ENCODE data around the gene KRTAP10-6. TPM values are rescaled to one million over a fixed set of nuclear protein-coding genes. Genes with fewer than 3 reads are reported as not detected.

The KRTAP10-6 gene
- total RNA-seq, 4 donors from 2014 or later = not detected

DNA sequence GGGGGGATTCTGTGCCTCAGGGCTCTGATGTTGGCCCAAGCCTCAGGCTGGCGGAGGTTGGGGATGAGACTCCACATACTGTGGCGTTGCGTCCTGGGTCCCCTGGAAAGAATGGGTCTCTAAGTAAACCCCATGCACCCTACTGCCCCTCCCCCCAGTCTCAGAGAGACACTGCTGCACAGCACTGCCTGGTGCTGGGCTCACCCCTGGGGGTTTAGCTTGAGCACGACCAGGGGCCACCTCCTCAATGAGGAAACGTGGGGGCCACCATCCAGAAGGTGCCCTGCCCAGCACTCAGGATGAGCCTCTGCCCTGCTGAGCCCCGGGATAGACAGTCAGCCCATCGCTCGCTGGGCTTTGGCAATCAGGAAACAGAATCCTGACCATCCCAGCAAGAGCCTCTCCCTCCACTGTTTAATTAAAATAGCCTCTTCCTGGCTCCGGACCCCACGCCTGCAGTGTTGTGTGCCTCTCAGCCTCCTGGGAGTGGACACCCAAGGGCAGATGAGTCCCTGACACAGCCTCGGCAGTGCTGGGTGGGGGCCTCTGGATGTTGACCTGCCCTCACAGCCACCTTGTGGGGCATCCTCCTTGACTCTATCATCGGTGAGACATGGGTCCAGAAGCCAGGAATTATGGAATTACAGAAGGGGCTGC, 22.3 kb downstream of the KRTAP10-6 start:
- Histone ChIP-seq H3K27ac (no peak overlapping the region), H3K4me1 (no peaks in the 10 kb centered on the region), H3K9me3 (no peaks in the 10 kb centered on the region), H3K4me3 (replicated peaks in 1 of 3) (no peak overlapping the region), H3K27me3 (no peaks in the 10 kb centered on the region), H3K36me3 (no peaks in the 10 kb centered on the region)
- 76 to 82% methylated on average over 3 to 12 of the region's 12 CpGs for WGBS, 2 donors
- intact Hi-C loops (cut with DNase I) = no loop called here
- TF ChIP-seq POLR2A (IDR thresholded peaks at IDR 0.05) = no peak
- TF ChIP-seq CTCF (IDR thresholded peaks at IDR 0.05) = no peak
- no peak for DNase-seq

DNA sequence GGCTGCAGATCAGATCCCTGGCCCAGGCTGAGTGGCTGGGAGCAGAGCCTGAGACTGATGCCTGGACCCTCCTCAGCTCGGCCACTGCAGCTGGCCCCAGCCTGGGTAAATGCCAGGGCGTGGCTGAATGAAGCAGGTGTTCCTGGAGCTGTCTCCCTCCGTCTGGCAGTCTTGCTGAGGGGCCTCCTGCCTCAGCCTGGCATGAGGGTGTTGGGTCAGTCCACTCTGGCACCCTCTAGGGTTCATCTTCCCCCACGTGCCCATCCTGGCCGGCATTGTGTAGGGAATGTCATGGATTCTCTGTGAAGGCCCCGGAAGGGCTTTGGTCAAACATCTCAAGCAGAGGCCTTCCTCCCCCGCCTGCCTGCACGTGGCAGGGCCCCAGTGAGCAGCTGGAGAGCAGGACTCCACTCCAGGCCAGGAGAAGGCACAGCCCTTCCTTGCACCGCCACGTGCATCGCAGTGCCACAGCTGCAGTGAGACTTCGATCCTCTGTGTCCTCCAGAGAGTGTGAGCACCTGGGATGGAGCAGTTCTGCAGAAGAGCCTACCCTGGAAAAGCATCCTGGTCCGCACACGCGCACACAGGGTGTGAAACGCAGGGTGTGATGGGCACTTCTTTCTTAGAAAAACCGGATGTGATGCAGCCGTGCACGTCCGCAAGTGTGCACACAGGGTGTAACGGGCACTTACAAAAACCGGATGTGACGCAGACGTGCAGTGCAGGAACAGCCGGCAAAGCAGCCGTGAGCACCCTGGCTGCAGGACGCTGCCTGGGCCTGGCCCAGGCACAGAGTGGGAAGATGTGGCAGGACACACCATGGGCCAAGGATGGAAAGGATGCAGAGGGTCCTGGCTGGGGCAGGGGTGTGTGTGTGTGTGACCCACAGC, 23.4 kb downstream of the KRTAP10-6 start:
- no peak for TF ChIP-seq POLR2A (IDR thresholded peaks at IDR 0.05)
- no peak for TF ChIP-seq CTCF (IDR thresholded peaks at IDR 0.05)
- intact Hi-C loops (cut with DNase I) = no loop called here
- H3K9me3 ChIP-seq = no peaks in the 10 kb centered on the region
- no peaks in the 10 kb centered on the region for H3K4me1 ChIP-seq
- 84 to 92% methylated on average over 19 to 26 of the region's 27 CpGs for WGBS, 2 donors
- no peak for DNase-seq
- no peak overlapping the region for H3K27ac ChIP-seq
- H3K36me3 ChIP-seq = no peaks in the 10 kb centered on the region
- no peaks in the 10 kb centered on the region for H3K27me3 ChIP-seq
- H3K4me3 ChIP-seq (replicated peaks in 1 of 3) = no peak overlapping the region

DNA sequence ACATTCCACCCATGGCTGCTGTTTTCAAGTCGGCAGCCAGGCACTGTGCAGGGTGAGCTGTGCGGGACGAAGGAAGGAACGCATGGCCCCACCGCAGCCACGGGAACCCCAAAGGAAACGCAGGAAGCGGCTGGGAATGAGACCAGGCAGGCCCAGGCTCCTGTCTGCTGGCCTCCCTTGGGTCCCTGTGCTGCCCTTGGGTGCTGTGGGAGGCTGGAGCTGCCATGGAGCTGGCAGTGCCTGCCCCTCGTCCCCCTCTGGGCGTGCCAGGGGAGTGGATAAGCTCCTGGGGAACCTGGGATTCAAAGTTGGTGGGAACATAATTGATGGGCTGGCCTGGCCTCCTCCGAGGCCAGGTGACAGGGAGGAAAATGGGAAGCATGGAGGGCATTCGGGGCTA, 24.0 kb downstream of the KRTAP10-6 start:
- Histone ChIP-seq H3K36me3 (no peaks in the 10 kb centered on the region), H3K9me3 (no peaks in the 10 kb centered on the region), H3K4me3 (replicated peaks in 1 of 3) (no peak overlapping the region), H3K27ac (no peak overlapping the region), H3K27me3 (no peaks in the 10 kb centered on the region), H3K4me1 (no peaks in the 10 kb centered on the region)
- intact Hi-C loops (cut with DNase I) = no loop called here
- TF ChIP-seq CTCF (IDR thresholded peaks at IDR 0.05) (no peak), POLR2A (IDR thresholded peaks at IDR 0.05) (no peak)
- DNase-seq = no peak
- 80 to 89% methylated on average over 10 to 12 of the region's 12 CpGs for WGBS, 2 donors

DNA sequence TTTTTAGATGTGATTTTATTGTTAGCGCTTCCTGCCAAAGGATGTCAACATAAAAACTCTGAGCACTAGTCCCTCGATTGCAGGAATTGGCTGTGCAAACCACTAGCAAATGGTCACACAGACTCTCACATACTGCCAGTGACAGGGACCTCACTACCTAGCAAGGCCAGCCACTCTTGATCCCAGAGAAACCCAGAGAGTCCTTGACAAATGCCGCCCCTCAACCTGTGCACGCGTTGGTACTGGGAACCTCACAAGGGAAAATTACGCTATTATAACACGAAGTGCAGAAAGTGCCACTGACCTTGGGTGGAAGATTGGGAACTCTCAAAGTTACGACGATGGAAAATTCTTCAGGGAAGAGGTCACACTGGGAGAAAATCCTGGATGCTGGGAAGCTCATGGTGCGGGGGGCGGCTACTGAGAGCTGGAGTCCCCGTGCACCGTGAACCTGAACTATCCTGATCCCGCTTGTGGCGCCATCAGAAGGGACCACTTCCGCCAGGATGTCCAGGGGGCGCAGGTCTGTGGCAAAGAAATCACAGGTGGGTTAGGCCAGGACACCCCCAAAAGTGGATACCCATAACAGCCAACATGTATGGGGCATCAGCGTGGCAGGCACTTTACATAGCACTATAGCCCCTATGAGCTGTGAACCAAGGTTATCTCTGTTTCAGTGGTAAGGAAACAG, 24.7 kb downstream of the KRTAP10-6 start:
- no peaks in the 10 kb centered on the region for H3K9me3 ChIP-seq
- TF ChIP-seq CTCF (IDR thresholded peaks at IDR 0.05) (no peak), POLR2A (IDR thresholded peaks at IDR 0.05) (no peak)
- intact Hi-C loops (cut with DNase I) = no loop called here
- no peaks in the 10 kb centered on the region for H3K36me3 ChIP-seq
- no peak overlapping the region for H3K4me3 ChIP-seq (replicated peaks in 1 of 3)
- H3K27ac ChIP-seq = no peak overlapping the region
- 92 to 95% methylated on average over 18 of the region's 18 CpGs for WGBS, 2 donors
- no peaks in the 10 kb centered on the region for H3K27me3 ChIP-seq
- no peak for DNase-seq
- no peaks in the 10 kb centered on the region for H3K4me1 ChIP-seq
